HFFc6 (cell line): ENCODE measurements around the gene SOWAHC. TPM values are rescaled to one million over a fixed set of nuclear protein-coding genes. Genes with fewer than 3 reads are reported as not detected.

ENCODE experiments used
- DNase-seq: peaks from one replicate; pipeline ENCODE4 v3.0.0-alpha.2; 2018
- H3K27ac Mint-ChIP-seq: 2 replicates; pipeline ENCODE4 v1.8.0; 2020; ENCODE audit warnings: mild to moderate bottlenecking, mixed read lengths
- H3K27me3 Mint-ChIP-seq: 2 replicates; pipeline ENCODE4 v1.8.0; 2021; ENCODE audit warnings: mild to moderate bottlenecking, moderate library complexity, mixed read lengths; ENCODE audit not compliant: insufficient read depth
- H3K36me3 Mint-ChIP-seq: 2 replicates; pipeline ENCODE4 v1.8.0; 2021; ENCODE audit warnings: low read depth, mixed read lengths
- H3K4me1 Mint-ChIP-seq: 2 replicates; pipeline ENCODE4 v1.8.0; 2020; ENCODE audit warnings: low read depth, mixed read lengths
- H3K4me3 Mint-ChIP-seq: 2 replicates; pipeline ENCODE4 v1.8.0; 2020; ENCODE audit warnings: mild to moderate bottlenecking, moderate library complexity, mixed read lengths
- H3K9me3 Mint-ChIP-seq: 2 replicates; pipeline ENCODE4 v1.8.0; 2020; ENCODE audit warnings: mild to moderate bottlenecking, mixed read lengths
- CTCF ChIP-seq: fragments of 200-600 bp; sonication (generic); IDR thresholded peaks from 2 replicates; pipeline ENCODE4 v1.5.0; 2021; ENCODE audit warnings: antibody characterized with exemption, mild to moderate bottlenecking
- total RNA-seq, 6 experiments: library from RNA; stranded (reverse); fragmentation: NEBNext Ultra II Directional; extraction: Animal tissue kit (Norgen Biotek cat#: 25700); gene quantifications; 2 replicates in 1 of 6; 3 replicates in 5 of 6; pipeline ENCODE4 v1.2.3, GENCODE V29; 2021

Gene SOWAHC
- total RNA-seq, 6 experiments from 2014 or later: 9.4 to 12.3 (median 10.4) TPM

- TF ChIP-seq CTCF: no peak
- no peaks in the 10 kb centered on the region for H3K27me3 Mint-ChIP-seq
- no peaks in the 10 kb centered on the region for H3K9me3 Mint-ChIP-seq
- no peak overlapping the region for H3K27ac Mint-ChIP-seq
- no peak for DNase-seq
- H3K4me3 Mint-ChIP-seq: no peak overlapping the region
- H3K36me3 Mint-ChIP-seq: peaks cover 10% of the 10 kb centered on the region; the same call in 1 of the 2 replicates
- H3K4me1 Mint-ChIP-seq: peaks cover 58% of the 10 kb centered on the region
These were observed 12.4 kb upstream of the SOWAHC start for GRCh38 chr2:109601783-109602182.

GRCh38 chr2:109602617-109603188 lies 11.5 kb upstream of the SOWAHC start:
- no peaks in the 10 kb centered on the region for H3K27me3 Mint-ChIP-seq
- H3K4me1 Mint-ChIP-seq: peaks cover 59% of the 10 kb centered on the region
- H3K27ac Mint-ChIP-seq: no peak overlapping the region
- peaks cover 10% of the 10 kb centered on the region; the same call in 1 of the 2 replicates for H3K36me3 Mint-ChIP-seq
- DNase-seq: no peak
- H3K4me3 Mint-ChIP-seq: no peak overlapping the region
- H3K9me3 Mint-ChIP-seq: no peaks in the 10 kb centered on the region
- no peak for TF ChIP-seq CTCF

GRCh38 chr2:109604597-109604996 lies 9.6 kb upstream of the SOWAHC start:
- TF ChIP-seq CTCF: no peak
- DNase-seq: peak; percentile 81
- Mint-ChIP-seq H3K9me3 (no peaks in the 10 kb centered on the region), H3K27me3 (0 out of 2 replicates have a peak, but pooled peaks cover 2% of the 10 kb centered on the region), H3K27ac (peak overlapping the region; percentile 86), H3K36me3 (peaks cover 11% of the 10 kb centered on the region; the same call in 1 of the 2 replicates), H3K4me1 (peaks cover 78% of the 10 kb centered on the region), H3K4me3 (peak overlapping the region; percentile 11)

GRCh38 chr2:109607766-109608165 lies 6.4 kb upstream of the SOWAHC start:
- peak overlapping the region; percentile 83 for H3K27ac Mint-ChIP-seq
- H3K4me1 Mint-ChIP-seq: peaks cover 83% of the 10 kb centered on the region
- peak overlapping the region; percentile 71 for H3K4me3 Mint-ChIP-seq

GRCh38 chr2:109609352-109610024 lies 4.7 kb upstream of the SOWAHC start:
- H3K4me1 Mint-ChIP-seq: peaks cover 76% of the 10 kb centered on the region
- peaks cover 27% of the 10 kb centered on the region; the same call in 1 of the 2 replicates for H3K36me3 Mint-ChIP-seq
- no peak for TF ChIP-seq CTCF
- DNase-seq: peak; percentile 67
- H3K27me3 Mint-ChIP-seq: peaks cover 2% of the 10 kb centered on the region; the same call in 1 of the 2 replicates
- peak overlapping the region; percentile 89 for H3K4me3 Mint-ChIP-seq
- H3K27ac Mint-ChIP-seq: peak overlapping the region; percentile 96
- H3K9me3 Mint-ChIP-seq: no peaks in the 10 kb centered on the region

More at GRCh38 chr2:109607766-109608165, 6.4 kb upstream of the SOWAHC start:
- TF ChIP-seq CTCF: no peak
- Mint-ChIP-seq H3K36me3 (peaks cover 22% of the 10 kb centered on the region; the same call in 1 of the 2 replicates), H3K27me3 (0 out of 2 replicates have a peak, but pooled peaks cover 2% of the 10 kb centered on the region), H3K9me3 (no peaks in the 10 kb centered on the region)
- peak; percentile 29 for DNase-seq
